Measurements from ENCODE around the gene HMGCS2. TPM values are rescaled to one million over a fixed set of nuclear protein-coding genes. Genes with fewer than 3 reads are reported as not detected.
"Not testable (repeated sequence)": the region's sequence is repeated elsewhere in the genome, so short reads cannot be mapped to it uniquely, and the experiment has no call there.

Gene HMGCS2
- total RNA-seq, 1 experiment from 2014 or later, result not detected

DNA sequence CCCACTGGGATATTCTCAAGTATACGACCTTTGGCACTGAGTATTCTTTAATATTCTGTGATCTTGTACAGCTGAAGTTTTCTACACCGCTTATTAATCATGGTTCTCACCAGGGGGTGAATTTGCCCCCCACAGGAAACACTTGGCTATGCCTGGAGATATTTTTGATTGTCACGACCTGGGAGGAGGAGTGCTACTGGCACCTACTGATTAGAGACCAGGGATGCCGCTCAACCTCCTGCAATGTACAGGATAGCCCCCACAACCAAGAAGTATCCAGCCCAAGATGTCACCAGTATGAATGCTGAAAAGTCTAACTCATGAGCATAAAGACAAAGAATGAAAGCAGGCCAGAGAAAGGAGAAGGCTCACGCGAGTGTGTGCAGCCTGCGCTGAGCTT is 28.9 kb upstream of the HMGCS2 start:
- Histone ChIP-seq H3K9me3 (replicated peaks) (no peaks in the 10 kb centered on the region), H3K27me3 (no peaks in the 10 kb centered on the region), H3K36me3 (no peaks in the 10 kb centered on the region), H3K27ac (no peak overlapping the region), H3K4me3 (no peak overlapping the region), H3K4me1 (peaks cover 13% of the 10 kb centered on the region; the same call in 1 of the 2 replicates)
- no peak for DNase-seq

DNA sequence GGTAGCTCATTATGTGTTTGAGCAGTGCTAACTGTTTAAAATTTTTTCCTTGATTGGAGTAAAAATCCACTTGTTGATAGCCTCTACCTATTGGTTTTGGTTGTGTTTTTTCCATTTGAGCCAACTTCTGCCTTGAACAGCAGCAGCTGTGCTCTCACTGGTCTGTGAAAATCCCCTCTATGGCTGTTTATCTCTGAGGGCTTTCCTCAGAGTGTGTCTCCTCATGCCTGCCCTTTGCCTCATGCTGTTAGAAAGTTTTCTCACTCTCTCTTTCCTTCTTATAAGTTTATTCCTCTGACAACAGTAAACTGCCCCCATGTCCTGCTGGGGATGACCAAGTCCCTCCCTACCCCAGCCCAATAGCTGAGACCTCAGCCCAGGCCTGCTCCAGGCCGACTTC is 28.5 kb upstream of the HMGCS2 start:
- no peak for DNase-seq
- H3K36me3 ChIP-seq, result no peaks in the 10 kb centered on the region
- no peaks in the 10 kb centered on the region for H3K9me3 ChIP-seq (replicated peaks)
- no peak overlapping the region for H3K4me3 ChIP-seq
- no peaks in the 10 kb centered on the region for H3K27me3 ChIP-seq
- H3K4me1 ChIP-seq, result peaks cover 13% of the 10 kb centered on the region; the same call in 1 of the 2 replicates
- H3K27ac ChIP-seq, result no peak overlapping the region

DNA sequence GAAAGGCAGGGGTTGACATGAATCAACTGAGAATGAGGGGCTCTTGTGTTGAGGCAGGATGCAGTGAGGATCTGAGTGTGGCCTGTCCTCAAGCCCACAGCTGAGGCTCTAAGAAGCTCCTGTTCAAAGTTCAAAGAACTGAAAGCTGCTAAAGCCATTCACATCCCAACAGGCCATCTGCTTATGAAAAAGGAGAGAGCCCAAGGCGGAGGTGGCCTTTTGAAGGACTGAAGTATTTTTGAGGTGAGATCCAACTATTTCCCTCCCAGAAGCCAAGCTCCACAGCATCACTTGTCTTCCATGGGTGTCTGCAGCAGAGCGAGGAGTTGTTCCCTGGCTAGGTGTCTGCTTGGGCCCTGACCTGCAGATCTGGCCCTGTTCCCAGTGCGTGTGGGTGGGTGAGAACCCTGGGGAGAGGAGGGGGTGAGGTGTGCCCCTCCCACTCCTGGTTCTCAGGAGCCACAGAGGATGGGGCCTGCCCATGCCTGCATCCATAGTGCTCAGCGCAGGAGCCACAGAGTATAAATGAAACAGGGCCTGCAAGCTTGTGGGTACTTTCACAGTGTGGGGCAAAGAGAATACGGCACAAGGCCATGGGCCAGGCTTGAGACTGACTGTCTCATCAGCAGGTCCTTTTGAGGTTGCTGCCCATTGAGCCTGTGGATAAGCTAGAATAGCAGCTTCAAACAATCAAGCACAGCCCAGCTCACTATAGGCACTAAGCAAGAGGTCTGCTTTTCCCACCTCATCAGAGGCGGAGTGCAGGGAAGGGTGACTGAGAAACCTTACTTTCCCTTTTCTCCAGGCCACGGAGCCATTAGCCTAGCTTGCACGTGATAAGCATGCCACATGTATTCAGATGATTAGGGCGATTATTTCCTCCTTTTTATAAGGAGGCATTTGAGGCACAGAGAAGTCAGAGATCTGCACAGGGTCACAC is 26.8 kb upstream of the HMGCS2 start:
- peaks cover 19% of the 10 kb centered on the region for H3K4me1 ChIP-seq

DNA sequence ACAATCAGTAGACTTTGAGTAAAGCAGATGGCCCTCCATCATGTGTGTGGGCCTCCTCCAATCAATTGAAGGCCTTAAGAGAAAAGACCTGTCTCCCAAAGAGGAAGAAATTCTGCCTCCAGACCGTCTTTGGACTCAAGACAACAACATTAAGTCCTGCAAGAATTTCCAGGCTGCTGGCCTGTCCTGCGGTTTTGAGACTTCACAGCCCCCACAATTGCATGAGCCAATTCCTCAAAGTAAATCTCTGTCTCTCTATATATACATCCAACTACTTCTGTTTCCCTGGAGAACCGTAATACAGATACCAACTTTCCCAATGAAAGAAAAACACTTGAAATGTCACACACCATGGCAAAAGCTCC is 26.2 kb upstream of the HMGCS2 start:
- Histone ChIP-seq H3K36me3 (no peaks in the 10 kb centered on the region), H3K27ac (no peak overlapping the region), H3K4me3 (no peak overlapping the region), H3K27me3 (no peaks in the 10 kb centered on the region), H3K4me1 (peaks cover 23% of the 10 kb centered on the region), H3K9me3 (replicated peaks) (no peaks in the 10 kb centered on the region)
- no peak for DNase-seq

More for the DNA sequence above, 26.8 kb upstream of the HMGCS2 start:
- H3K27ac ChIP-seq, result no peak overlapping the region
- H3K36me3 ChIP-seq, result no peaks in the 10 kb centered on the region
- no peak for DNase-seq
- H3K9me3 ChIP-seq (replicated peaks), result no peaks in the 10 kb centered on the region
- H3K27me3 ChIP-seq, result no peaks in the 10 kb centered on the region
- H3K4me3 ChIP-seq, result no peak overlapping the region

DNA sequence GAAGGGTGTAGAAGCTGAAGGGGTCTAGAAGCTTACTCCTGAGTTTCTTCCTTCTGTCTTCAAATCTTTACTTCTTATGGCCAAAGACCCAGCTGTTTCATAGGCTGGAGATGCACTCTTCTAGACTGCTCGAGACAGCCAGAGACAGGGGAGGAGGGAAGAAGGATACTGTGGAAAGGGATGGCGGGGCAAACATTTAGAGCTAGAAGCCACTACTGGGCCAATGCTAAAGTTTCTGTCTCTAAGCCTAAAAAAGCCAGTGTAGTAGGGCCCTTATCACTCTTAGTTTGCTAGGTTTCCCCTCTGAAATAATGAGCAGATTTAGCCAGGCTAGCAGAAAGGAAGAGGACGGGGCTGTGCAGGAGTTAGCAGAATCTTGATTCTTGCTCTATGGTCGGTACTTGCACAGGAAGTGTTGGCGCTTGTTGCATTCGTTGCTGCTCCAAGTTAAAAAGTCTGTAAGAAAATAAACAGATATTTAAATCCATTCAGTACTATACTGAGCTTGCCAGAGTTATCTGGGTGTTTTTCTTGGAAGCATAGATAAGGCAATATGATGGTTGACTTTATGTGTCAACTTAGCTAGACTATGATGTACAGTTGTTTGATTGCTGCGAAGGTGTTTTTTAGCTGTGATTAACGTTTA is 25.6 kb upstream of the HMGCS2 start:
- Histone ChIP-seq H3K4me1 (peaks cover 21% of the 10 kb centered on the region), H3K36me3 (no peaks in the 10 kb centered on the region), H3K27me3 (no peaks in the 10 kb centered on the region), H3K4me3 (no peak overlapping the region), H3K9me3 (replicated peaks) (no peaks in the 10 kb centered on the region), H3K27ac (no peak overlapping the region)
- no peak for DNase-seq

DNA sequence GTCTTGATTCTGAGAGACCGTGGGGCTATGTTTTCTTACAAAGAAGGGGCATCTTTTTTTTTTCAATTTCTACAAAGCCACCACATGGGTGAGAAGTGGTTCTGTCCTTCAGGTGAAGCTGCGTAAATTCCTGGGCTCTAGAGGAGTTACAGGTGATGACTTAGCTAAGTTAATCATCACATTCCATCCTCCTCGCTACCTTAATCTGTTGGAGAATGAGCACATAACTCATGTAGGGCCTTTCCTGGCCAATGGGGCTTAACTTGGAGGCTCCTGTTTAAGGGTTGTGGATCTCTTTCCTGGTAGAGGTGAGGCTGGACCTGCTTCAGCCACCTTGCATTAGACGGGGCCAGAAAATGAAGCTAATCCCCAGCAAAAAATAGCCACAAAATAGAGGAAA is 22.7 kb upstream of the HMGCS2 start:
- Histone ChIP-seq H3K4me1 (peaks cover 31% of the 10 kb centered on the region), H3K4me3 (no peak overlapping the region), H3K27ac (no peak overlapping the region), H3K27me3 (no peaks in the 10 kb centered on the region), H3K36me3 (no peaks in the 10 kb centered on the region), H3K9me3 (replicated peaks) (peaks cover 3% of the 10 kb centered on the region; the same call in 1 of the 2 replicates)
- no peak for DNase-seq

DNA sequence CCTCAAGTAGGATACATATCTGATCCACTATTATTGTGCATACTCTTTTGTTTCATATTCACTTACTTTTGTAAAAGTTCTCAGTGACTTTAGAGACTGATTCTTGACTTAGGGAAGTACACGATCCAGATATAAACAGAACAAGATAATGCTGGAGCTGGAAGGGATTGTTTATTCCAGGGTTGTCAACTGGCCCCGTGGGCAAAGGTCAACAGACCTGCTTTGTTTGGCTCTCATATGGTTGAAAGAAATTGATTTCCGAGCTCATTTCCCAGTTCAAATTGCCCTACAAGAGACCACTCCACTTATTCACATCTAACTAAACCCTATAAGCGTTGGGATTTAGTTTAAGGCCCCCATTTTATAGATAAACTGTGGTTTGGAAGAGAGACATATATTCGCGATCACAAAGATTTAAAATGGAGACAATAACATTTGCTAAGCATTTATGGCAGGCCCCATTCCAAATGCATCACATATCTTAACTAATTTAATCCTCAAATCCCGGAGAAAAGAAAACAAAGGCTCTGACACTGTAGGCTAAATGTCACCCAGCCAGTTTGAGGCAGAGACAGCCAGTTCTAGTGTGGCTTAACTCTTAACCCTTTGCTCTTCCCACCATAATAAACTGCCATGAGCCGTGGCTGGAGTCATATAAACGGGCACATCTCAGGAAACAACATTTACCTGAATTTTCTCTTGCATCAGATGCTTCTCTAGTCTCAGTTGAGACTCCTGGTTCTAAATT is 21.9 kb upstream of the HMGCS2 start:
- Histone ChIP-seq H3K36me3 (no peaks in the 10 kb centered on the region), H3K9me3 (replicated peaks) (peaks cover 6% of the 10 kb centered on the region; the same call in 1 of the 2 replicates), H3K4me1 (peaks cover 31% of the 10 kb centered on the region), H3K27me3 (no peaks in the 10 kb centered on the region), H3K27ac (no peak overlapping the region), H3K4me3 (peak overlapping the region; percentile 3; the same call in 1 of the 2 replicates)
- DNase-seq, result no peak

DNA sequence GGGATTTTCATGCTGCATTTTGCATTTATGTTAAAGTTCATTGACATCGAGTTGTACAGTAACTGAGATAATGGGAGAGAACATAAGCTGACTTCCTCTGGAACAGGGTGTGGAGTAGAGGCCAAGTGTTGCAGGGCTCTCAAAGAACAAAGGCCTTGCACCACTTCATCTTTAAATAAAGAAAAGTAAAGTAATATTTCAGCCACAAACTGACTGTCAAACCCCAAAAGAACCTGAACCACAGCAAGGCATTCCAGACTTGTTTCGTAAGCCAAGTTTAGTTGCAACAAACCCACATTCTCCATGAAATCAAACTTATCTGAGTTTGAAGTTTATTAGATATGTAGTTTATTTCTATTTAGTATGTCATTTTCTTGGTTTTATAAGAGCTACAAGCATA is 19.1 kb upstream of the HMGCS2 start:
- H3K27ac ChIP-seq, result peak overlapping the region; percentile 35; the same call in 1 of the 2 replicates
- no peaks in the 10 kb centered on the region for H3K36me3 ChIP-seq
- DNase-seq, result peak; percentile 36 to 50
- H3K4me1 ChIP-seq, result peaks cover 31% of the 10 kb centered on the region
- peaks cover 6% of the 10 kb centered on the region; the same call in 1 of the 2 replicates for H3K9me3 ChIP-seq (replicated peaks)
- no peaks in the 10 kb centered on the region for H3K27me3 ChIP-seq
- no peak overlapping the region for H3K4me3 ChIP-seq

DNA sequence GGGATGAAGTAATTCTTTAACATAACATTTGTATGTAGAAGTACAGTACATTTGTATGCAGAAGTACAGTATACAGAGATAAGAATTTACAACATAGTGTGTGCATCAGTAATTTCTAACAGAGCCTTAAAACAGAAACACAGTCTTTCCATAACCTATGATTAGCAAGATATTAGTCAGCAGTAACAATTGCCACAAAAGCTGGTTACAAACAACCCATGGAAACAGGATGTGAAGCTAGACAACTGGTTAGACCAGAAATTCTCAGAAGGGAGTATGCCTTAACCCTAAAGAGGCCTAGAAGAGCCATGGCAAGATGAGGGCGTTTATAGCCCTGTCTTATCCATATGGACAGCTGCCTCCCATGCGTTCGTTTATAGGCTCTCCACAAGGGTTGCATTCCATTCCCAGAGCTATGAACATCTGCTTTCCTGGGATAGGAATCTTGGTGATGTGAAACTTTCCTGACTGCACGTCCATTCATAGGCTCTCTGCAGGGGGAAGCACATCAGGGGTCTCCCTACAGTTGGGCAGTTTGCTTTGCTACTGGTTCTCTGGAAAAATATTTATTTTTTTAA is 17.9 kb upstream of the HMGCS2 start:
- DNase-seq, result peak; percentile 51 to 53
- not testable (repeated sequence) for H3K27ac ChIP-seq; H3K36me3 ChIP-seq; H3K27me3 ChIP-seq; H3K4me3 ChIP-seq; H3K9me3 ChIP-seq (replicated peaks)
- peaks cover 31% of the 10 kb centered on the region for H3K4me1 ChIP-seq

DNA sequence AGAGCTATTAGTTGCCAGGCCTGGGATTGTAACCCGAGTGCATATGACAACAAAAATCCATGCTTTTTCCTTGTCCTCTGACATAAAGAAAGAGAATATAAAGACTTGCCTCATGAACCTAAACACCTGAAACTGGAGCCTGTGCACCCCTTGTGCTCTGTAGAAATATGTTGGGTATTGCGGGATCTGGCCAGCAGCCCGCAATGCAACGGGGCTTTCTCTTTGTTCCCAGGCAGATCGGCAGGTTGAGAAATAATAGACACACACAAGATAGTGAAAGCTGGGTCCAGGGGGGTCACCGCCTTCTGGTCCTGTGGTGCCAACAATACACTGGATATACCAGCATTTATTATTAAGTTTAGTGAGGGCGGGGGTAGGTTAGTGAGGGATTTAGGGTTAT is 17.3 kb upstream of the HMGCS2 start:
- not testable (repeated sequence) for H3K4me3 ChIP-seq; DNase-seq; H3K36me3 ChIP-seq; H3K9me3 ChIP-seq (replicated peaks); H3K27ac ChIP-seq; H3K27me3 ChIP-seq
- peaks cover 30% of the 10 kb centered on the region for H3K4me1 ChIP-seq

DNA sequence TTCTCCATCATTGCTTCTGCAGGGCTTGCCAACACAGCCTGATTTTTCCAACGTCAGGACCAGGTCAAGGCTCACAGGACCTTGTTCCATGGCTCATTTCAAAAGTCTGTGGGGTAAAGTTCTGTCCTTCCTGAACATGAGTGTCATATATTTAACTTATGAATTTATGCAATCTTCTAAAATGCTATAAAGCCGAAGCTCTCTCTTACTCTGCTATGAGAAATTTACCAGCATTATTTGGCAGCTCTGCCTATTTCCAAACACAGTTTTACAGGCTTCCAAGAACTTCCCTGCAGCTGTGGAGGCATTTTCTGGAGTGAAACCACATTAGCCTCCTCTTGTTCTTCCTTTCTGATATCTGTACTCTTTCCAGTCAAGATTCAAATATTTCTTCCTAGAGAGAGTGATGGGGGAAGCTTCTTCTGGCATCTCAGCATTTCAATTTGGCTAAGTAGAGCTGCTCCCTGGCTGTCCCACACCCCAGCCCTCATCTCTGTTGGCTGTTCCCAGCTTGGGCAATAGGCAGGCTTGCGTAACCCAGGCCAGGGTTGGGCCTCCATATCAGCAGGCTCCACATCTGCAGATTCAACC is 15.6 kb upstream of the HMGCS2 start:
- no peak overlapping the region for H3K4me3 ChIP-seq
- H3K9me3 ChIP-seq (replicated peaks), result peaks cover 6% of the 10 kb centered on the region; the same call in 1 of the 2 replicates
- no peak overlapping the region for H3K27ac ChIP-seq
- no peak for DNase-seq
- no peaks in the 10 kb centered on the region for H3K27me3 ChIP-seq
- H3K36me3 ChIP-seq, result no peaks in the 10 kb centered on the region
- H3K4me1 ChIP-seq, result peaks cover 26% of the 10 kb centered on the region

DNA sequence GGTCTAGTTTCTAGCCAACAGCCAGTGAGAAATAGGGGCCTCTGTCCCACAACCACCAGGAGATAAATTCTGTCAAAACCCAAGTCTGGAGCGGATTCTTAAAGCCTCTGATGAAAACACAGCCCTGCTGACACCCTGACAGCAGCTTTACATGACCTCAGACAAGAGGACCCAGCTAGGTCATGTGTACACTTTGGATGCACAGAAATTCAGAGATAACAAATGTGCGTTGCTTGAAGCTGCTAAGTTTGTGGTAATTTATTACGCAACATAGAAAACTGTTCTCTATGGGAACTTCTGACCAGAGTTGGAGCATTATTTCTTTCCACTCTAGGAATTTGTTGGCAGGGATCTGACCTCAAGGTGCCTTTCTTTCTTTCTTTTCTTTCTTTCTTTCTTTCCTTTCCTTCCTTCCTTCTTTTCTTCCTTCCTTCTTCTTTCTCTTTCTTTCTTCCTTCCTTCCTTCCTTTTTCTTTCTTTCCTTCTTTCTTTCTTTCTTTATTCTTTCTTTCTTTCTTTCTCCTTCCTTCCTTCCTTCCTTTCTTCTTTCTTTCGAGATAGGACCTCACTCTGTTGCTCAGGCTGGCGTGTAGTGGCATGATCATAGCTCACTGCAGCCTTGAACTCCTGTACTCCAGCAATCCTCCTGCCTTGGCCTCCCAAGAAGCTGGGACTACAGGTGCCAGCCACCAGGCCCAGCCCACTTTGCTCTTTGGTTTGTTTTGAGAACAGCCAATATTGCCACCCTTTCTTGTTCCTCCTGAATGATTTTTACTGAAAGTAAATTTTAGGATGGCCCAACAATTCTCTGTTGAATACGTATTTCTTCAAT is 14.9 kb upstream of the HMGCS2 start:
- no peaks in the 10 kb centered on the region for H3K27me3 ChIP-seq
- H3K4me3 ChIP-seq, result no peak overlapping the region
- H3K27ac ChIP-seq, result no peak overlapping the region
- DNase-seq, result no peak
- H3K36me3 ChIP-seq, result no peaks in the 10 kb centered on the region
- H3K9me3 ChIP-seq (replicated peaks), result peaks cover 6% of the 10 kb centered on the region; the same call in 1 of the 2 replicates
- peaks cover 22% of the 10 kb centered on the region for H3K4me1 ChIP-seq

DNA sequence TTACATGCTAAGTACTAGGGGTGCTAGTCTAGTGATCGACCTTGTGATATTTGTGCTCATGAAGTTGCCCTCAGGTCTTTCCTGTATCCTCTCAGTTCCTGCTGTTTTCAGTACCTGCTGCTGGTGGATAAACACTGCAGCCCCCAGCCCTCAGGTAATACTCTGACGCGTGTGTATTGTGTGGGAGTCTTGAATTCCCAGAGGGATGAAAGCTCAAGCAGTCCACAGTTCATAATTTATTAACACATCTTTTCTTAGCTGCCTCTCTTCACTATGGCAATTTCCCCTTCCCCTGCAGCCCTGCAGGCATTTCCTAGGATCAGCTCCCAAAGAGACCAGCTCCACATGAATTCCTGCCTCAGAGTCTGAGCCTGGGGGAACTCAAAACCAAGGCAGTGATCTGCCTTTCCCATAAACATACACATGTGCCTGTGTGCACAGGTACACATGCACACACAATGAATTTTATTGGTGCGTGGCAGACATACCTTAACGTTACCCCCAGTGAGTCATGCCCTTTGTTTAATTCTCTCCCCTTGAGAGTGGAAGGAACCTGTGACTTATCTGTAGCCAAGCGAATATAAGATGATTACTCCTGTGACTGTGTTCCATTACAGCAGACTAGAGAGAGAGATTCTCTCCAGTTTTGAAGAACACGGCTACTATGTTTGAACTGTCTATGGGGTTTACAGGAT is 14.1 kb upstream of the HMGCS2 start:
- no peaks in the 10 kb centered on the region for H3K36me3 ChIP-seq
- H3K4me3 ChIP-seq, result no peak overlapping the region
- no peaks in the 10 kb centered on the region for H3K27me3 ChIP-seq
- peaks cover 6% of the 10 kb centered on the region; the same call in 1 of the 2 replicates for H3K9me3 ChIP-seq (replicated peaks)
- no peak overlapping the region for H3K27ac ChIP-seq
- H3K4me1 ChIP-seq, result peaks cover 14% of the 10 kb centered on the region
- no peak for DNase-seq
